Adrenal gland (tissue), 5 donors: Measurements from ENCODE around the gene FCAMR.

Experiments
- CTCF ChIP-seq, 6 experiments: fragments of 450-650 bp in 4 of 6; fragments of 200-600 bp in 2 of 6; sonication (generic) in 1 of 6; IDR thresholded peaks; 1 replicate in 5 of 6; 2 replicates in 1 of 6; pipeline versions ENCODE4 v1.5.1 to v1.8.0; 2016 to 2021; ENCODE audit warnings: antibody characterized with exemption in 6 of 6, mild to moderate bottlenecking in 2 of 6, moderate library complexity in 1 of 6
- POLR2A ChIP-seq, 2 donors: fragments of 450-650 bp; IDR thresholded peaks; one replicate each; pipeline ENCODE4 v1.6.1; 2017; ENCODE audit warnings: antibody characterized with exemption in 2 of 2, mild to moderate bottlenecking in 2 of 2, moderate library complexity in 1 of 2
- donor health status: DM: no; HTN: no; CAD: no.

DNA sequence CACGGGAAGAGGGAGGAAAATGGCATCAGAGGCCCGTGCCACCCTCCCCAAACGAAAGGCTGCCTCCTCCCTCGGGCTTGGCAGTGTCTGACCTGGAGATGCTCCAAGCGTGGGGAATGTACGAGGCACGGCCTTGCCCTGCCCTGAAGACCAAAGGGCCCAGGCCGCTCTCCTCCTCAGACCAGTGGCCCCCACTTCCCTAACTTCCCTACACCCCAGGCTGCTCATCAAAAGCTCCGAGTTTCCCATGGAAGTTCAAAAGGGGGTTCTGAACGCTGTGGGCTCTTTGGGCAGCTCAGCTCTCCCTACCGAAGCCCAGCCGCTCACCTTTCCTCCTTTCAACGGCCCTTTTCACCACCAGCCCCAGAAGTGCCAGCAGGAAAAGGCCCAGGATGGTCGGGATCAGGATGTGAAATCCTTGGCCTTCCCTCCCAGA is 60.4 kb downstream of the FCAMR start:
- no peak for TF ChIP-seq POLR2A (IDR thresholded peaks at IDR 0.05)
- TF ChIP-seq CTCF (IDR thresholded peaks at IDR 0.05), result no peak
